ENCODE measurements around the gene BMI1.

DNA sequence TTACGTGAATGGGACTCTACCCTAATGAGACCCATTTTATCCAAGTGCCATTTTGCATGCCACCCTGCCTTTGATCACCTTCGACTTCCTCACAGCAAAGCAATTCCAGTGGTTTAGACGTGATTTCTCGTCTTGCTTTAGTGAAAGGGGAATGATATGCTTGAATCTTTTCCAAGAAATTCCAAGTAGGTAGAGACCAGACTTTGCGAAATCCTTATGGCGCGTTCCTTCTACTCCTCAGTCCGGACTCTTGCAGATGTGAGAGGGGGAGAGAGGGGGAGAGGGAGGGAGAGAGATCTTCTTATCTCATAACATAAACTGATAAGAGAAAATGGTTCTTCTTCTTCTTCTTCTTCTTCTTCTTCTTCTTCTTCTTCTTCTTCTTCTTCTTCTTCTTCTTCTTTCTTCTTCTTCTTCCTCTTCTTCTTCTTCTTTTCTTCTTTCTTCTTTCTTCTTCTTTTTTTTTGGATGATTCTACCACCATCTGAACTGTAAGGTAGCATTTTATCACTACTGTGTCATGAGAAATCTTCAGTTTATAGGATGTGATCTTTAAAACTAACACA lies 25.3 kb downstream of the BMI1 start:
- TF ChIP-seq, protein P1, sequence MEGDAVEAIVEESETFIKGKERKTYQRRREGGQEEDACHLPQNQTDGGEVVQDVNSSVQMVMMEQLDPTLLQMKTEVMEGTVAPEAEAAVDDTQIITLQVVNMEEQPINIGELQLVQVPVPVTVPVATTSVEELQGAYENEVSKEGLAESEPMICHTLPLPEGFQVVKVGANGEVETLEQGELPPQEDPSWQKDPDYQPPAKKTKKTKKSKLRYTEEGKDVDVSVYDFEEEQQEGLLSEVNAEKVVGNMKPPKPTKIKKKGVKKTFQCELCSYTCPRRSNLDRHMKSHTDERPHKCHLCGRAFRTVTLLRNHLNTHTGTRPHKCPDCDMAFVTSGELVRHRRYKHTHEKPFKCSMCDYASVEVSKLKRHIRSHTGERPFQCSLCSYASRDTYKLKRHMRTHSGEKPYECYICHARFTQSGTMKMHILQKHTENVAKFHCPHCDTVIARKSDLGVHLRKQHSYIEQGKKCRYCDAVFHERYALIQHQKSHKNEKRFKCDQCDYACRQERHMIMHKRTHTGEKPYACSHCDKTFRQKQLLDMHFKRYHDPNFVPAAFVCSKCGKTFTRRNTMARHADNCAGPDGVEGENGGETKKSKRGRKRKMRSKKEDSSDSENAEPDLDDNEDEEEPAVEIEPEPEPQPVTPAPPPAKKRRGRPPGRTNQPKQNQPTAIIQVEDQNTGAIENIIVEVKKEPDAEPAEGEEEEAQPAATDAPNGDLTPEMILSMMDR (IDR thresholded peaks at IDR 0.05): no peak
- no peak for TF ChIP-seq POLR2A (IDR thresholded peaks at IDR 0.05)

Data from body of pancreas (tissue), 4 donors.